SW480 (cell line): Measurements from ENCODE around the gene IREB2.

ENCODE experiments used
- DNase-seq: peaks from one replicate; pipeline ENCODE4 v3.0.0-alpha.2; 2016; ENCODE audit warnings: low spot score

The IREB2 gene

DNA sequence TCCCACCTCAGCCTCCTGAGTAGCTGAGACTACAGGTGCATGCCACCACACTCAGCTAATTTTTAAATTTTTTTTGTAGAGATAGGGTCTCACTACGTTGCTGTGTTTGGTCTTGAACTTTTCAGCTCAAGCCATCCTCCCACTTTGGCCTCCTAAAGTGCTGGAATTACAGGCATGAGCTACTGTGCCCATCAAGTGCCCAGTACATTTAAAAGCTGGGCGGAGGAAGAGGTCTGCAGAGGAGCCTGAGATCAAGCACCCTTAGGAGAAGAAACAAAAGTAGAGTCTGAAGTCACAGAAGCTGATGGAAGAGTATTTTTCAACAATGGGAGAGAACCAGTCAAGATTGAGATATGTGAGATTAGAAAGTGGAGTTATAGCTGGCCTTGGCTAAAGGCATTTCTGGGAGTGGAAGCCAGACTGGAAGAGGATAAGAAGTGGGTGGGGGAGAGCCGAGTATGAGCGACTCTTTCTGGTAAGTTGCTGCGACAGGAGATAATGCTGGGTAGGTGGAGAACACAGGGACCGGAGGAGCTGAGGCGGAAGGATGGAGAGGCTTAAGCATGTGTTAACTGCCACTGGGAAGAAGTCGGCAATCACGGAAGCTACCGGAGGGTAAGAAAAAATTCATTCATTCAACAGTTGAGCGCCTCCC is 782 bp upstream of the IREB2 start:
- peak; percentile 36 for DNase-seq

DNA sequence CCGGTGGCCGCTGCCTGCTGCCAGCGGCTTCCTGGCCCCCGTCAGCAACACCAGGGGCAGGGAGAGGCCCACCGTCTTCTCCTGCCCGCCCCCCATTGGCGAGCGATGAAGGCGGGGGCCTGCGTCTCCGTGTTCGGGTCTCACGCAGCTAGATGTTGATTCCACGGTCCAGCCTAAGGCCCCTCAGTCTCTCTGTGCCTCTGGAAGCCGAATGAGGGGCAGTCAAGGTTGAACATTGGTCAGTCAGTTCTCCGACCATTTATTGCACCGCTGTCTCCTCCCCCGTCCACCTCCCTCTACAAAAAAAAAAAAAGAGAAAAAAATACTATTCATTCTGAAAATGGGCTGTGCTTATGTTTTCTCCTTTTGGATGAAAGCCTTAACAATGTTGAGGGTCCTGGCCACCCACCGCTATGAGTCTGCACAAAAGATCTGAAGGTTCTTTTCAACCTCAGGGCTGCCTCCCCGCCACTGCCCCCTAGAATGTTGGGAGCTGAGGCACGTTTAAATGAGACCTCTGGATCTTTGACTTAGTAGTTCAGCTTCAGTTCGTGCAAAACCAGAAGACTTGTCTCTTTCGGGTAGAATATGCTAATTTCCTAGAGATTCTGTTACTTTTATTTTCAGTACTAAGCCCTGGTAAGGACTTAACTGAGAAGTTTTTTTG is 736 bp downstream of the IREB2 start:
- DNase-seq = peak; percentile 36

DNA sequence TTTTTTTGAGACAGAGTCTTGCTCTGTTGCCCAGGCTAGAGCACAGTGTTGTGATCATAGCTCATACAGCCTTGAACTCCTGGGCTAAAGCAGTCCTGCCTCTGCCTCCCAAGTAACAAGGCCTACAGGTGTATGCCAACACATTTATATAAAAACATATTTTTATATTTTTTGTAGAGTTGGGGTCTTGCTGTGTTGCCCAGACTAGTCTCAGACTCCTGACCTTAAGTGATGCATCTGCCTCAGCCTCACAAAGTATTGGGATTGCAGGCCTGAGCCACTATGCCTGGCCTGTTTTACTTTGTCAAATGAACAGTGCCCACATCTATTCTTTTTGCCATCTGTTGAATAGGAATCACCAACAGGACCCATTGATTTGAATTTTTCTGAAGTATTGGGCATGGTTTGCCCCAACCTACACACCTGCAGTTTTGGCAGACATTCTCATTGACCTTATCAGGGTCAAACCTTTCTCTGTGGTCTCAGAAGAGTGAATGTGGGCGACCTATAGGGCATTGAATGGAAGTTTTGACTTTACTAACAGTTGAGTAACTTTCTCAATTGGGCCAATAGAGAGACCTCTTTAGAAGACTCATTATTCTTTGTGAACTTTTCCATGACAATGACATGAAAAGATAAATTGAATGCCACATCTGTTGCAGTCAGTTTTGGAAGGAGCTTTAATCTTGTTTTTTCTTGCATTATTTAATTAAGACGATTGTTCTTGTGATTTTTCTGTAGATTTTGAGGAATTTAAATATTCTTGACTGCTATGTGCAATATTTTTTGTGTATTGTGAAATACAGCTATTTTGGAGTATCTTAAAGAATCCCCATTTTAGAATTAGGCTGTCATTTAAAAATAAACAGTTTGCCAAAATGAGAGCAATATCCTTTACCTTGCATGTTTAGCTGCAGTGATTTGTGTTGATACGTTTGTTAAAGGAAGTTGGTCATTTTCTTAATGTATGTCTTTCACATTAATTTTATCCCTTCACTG is 2.7 kb downstream of the IREB2 start:
- no peak for DNase-seq

DNA sequence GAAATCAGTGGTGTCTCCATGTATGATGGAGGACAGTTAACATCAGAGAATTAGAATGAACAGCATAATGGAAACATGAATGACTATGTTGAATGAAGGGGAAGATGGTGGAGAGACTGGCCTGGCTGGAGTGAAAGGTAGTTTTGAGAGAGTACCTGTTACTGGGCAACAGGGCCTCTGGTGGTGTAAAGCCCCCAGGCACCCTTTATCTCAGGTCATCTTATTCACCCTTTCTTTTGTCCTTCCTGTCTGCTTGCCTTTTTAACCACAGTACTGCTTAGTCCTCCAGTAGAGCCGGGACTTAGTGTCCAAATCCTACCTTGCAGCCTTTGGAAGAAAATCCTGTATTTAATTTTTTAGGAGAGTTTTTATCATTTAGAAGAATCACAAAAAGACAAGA is 6.2 kb downstream of the IREB2 start:
- no peak for DNase-seq

DNA sequence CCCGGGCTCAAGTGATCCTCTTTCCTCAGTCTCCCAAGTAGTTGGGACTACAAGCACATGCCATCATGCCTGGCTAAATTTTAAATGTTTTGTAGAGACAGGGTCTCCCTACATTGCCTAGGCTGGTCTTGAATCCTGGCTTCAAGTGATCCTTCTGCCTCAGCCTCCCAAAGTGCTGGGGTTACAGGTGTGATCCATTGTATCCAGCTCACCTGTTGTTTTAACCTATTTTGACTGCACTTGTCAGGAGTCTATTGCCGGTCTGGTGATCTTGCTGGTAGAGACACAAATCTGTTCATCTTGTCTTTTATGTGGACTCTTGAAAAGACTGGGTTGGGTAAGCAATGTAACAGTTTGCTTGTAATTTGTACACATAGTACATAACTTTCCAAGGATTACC is 7.9 kb downstream of the IREB2 start:
- no peak for DNase-seq

DNA sequence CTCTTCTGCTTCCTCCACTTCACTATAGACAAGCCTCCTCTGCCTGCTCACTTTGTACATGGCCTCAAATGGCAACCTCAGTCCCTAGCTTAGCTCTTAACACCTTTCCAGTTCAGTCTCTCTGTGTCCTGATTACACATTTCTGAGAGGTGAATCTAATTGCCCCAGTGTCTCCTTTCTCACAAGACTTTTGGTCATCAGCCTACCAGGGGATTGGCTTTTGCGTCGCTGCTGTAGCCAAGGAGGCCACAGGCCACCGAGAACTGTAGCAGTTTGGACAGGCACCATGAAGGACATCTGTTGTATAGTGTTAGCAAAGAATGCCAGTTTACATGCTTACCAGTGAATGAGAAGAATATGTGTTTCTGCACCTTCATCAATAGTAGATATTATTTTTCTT is 8.5 kb downstream of the IREB2 start:
- no peak for DNase-seq

DNA sequence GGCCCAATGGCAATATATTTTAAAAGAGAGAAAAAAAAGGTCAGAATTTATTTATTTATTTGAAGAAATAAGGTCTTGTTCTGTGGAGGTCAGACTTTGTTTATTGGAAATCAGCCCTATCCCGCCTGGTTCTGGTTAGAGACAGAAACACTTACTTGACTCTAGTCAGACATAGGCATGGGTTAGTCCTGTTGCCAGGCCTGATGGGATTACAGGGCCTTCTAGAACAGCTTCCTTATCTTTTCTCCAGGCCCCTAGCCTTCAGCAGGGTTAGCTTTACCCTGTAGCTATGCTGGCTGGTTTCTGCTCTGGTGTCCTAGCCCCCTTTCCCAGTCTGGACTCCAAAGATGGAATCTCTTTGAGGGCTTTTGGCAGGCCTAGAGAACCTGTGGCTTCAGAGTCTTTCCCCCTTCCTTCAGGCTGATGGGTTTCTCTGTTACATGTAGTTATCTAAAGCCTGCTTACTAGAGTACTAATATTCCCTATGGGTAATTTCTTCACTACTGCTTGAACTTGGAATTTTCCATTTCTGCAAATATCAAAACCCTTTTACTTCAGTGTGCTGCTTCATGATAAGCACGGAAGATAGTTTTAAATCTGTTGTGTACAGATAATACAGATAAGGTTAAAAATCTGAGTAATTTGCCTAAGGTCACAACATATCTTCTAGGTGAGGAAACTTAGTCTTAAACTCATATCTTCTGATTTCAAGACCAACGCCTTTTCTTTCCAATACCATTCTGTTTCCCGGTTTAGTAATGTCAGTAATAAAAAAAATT is 10.6 kb downstream of the IREB2 start:
- no peak for DNase-seq

DNA sequence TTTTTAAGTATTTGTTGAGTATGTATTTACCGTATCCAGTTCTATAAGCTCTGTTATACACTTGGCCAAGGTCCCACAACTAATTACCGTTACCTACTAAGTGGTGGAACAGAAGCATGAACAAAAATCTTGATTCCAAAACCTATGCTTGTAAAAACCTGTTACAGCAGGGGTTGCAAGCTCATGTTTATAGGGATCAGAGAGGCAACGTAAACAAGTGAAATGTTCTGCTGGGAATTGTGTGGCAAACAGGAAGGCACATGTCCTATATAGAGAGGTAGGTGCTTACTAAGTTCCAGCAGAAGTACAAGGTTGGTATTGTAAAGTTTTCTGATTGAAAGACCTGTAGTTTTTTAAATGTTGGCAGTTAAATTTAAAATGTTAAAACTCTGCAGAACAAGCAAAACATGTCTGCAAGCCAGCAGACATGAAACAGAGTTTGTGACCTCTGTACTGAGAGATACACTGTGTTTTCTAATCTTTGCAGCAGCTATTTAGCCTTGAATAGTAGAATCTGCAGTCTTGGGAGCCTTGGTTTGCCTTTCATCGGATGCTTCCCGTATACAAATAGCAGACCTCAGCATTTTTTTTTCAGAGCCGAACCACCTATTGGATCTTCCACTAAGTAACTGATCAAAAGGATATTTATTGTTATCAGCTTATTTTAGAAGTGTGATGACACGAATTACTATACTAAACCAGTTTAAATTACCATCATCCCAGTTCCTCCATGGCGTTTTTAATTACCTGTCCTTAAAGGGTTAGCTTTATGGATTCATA is 11.4 kb downstream of the IREB2 start:
- no peak for DNase-seq

DNA sequence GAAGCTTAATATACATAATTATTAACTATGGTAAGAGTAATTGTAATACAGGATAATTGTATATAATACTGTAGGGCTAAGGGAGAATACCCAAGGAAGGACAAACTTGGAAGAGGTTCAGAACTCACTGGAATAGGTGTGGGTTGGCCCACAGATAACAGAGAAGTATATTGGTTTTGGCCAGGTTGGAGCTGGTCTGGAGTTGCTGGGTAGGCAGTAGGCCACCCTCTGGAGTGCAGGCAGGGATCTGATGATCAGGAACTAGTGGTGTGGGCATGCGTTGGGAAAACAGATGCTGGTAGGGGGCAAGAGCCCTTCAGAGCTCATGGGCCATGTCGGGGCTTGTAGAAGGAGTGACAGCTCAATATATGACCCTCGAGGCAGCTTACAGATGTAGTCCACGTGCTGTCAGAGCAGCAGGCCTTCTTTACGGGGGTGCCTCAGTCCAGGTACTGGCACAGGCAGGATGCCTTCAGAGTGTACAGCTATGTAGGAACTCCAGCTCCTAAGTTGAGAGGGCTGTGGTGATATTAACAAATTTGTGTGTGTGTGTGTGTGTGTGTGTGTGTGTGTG is 12.4 kb downstream of the IREB2 start:
- DNase-seq = no peak

DNA sequence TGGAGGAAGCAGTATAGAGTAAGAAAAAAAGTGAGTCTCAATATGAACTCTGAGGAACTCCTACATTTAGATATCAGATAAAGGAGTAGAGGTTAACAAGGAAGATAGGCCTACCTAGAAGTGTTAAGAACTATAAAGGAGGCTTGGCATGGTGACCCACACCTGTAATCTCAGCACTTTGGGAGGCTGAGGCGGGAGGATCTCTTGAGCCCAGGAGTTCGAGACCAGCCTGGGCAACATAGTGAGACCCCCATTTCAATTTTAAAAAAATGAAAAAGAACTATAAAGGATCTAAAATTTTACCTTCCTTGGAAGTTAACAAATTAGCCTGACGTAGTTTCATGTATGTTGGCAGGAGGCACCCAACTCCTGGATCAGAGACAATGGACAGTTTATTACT is 14.5 kb downstream of the IREB2 start:
- DNase-seq = no peak

DNA sequence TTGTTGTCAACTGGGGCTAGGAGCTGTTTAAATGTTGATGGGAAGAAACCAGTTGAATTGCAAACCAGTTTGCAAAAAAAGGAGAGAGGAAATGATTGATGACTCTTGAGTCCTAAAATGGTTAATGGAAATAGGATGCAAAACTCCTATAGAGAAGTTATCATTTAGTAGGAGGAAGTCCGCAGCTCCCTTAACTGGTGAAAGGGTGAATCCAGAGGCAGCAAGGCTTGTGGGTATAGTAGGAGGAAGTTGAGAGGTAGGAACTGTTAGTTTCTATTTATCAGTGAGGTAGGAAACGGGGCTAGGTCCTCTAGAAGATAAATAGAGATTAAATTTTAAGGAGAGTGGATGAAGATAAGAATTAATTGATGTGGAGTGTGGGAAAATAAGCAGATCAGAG is 15.4 kb downstream of the IREB2 start:
- no peak for DNase-seq

DNA sequence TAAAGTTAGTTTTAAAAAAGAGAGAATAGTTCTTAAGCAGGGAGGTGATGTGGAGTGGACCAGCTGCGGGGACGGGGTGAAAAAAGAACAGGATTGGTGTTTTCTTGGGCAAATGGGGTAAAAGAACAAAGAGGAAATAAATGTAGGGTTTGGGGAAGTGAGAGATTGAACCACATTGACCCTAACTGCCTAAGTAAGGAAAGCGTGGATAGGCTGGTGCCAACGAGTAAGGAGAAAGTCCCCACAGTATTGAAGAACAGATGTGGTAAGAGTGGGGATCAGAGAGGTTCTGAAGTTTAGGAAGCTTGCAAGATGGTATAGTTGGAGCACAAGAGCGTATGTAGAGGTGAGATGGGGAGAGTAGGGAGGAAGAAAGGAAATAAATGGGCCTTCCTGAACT is 17.0 kb downstream of the IREB2 start:
- DNase-seq = no peak

DNA sequence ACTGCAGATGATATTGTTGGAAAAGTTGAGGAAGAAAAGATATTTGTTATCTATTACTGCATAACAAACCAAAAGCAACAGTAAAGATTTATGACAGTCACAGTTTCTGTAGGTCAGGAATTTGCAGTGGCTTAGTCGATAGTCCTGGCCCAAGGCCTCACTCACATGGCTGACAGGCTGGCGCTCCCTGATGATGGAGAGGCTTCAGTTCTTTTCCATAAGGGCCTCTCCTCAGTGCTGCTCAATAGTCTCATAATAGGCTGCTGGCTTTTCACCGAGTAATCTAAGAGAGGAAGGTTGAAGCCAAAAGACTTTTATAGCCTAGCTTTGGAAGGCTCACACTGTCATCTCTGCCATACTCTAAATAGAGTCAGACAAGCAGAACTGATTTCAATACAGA is 17.7 kb downstream of the IREB2 start:
- no peak for DNase-seq

DNA sequence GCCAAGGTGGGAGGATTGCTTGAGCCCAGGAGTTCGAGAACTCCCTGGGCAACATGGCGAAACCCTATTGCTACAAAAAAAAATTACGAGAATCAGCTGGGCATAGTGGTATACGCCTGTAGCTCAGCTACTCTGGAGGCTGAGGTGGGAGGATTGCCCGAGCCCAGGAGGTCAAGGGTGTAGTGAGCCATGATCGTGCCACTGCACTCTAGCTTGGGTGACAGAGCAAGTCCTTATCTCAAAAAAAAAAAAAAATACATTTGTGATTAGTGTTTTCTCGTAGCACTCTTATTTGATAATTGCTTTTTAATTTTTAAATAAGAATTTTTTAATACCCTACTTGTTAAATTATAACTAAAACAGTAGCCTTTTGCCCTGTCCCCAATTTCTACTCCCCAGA is 18.4 kb downstream of the IREB2 start:
- no peak for DNase-seq

DNA sequence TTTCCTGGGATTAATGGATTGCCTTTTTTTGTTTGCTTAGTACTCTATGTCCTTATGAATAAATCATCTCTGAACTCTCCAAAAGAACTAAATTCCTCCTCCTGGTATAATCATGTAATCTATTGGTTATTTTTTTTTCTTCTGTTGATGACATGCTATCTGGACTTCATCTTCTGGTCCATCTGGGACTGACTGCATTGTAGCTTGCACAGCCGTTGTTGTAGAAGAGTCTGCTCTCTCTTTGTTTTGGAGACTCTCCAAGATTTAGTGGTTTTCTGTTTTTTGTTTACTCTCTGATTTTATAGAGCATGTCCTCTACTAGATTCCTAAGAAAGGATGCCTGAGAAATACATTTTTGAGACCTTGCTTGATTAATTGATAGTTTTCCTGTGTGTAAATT is 19.1 kb downstream of the IREB2 start:
- no peak for DNase-seq

DNA sequence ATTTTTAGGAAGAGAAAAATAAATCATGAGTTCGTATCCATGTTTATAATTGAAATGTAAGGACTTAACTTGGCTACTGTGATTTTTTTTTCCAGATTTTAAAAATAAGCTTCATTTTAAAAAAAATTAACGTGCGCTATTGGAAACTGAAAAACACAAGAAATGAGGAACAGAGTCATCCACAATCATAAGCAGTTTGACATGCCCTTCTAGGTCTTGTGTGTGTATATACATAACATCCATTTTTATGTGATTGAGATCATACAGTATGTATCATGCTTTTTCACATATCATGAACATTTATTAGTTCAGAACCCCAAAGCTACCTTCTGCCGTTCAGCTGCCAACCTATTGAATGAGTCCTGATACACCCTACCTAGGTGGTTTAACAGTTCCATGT is 22.7 kb downstream of the IREB2 start:
- no peak for DNase-seq

DNA sequence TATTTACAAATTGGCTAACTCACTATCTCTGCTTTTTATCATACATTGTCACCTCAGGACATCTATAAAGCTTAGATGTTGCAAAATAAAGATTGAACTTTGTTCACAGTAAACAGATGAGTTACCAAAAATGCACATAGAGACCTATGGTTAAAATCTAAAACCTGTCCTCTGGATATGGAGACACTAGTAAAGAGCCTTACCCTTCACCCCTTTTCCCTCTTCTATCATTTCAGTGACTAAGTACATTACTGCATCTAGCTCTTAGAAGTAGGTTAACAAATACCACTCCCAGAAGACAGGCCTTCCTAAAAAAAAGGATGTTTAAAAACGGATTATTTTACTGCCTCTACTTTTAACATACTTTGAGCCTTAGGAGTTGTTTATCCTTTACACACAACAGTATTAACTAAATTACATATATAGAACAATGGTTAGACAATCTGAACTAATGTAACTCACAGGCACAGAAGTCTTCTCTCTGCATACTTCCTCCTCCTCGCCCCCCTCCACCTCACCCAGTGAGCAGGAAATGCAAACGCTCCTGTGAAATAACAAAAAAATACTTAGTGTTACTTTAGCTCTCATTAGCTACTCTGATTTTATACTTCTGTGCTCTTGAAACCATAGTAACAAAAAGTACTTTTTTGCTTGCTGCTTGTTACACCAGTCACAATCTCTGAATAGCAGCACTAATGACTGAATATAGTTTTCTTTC is 23.3 kb downstream of the IREB2 start:
- DNase-seq = no peak

DNA sequence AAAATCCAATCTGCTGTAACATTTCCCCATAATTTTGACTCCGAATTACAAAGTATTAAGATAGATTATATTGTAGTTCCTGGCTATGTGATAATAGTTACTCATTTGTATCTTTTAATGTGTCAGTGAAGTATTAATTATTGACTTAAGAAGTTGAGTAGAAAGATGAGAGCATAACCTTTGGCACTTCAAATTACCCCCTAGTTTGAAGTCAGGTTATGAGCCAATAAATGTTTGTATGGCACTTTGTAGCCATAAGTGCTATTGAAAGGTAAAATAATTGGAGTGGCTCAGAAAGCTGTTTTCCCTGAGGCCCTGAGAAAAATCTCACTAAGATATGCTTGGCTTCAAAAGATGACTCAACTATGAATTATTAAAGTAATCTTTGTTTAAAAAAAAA is 31.0 kb downstream of the IREB2 start:
- no peak for DNase-seq

DNA sequence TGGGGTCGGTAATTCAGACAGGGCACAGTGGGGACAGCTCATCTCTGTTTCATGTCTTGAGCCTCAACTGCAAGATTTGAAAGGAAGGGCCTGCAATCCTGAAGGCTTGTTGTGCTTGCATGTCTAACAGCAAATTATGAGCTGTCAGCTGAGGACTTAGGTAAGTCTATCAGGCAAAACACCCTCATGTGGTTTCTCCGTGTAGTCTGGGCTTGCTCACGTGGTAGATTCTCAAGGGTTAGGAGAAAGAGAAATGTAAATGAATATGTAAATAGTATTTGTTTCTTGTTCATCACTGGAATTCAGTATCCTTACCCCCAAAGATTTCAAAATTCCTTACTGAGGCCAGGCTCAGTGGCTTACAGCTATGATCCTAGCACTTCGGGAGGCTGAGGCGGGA is 39.3 kb downstream of the IREB2 start:
- DNase-seq = no peak

DNA sequence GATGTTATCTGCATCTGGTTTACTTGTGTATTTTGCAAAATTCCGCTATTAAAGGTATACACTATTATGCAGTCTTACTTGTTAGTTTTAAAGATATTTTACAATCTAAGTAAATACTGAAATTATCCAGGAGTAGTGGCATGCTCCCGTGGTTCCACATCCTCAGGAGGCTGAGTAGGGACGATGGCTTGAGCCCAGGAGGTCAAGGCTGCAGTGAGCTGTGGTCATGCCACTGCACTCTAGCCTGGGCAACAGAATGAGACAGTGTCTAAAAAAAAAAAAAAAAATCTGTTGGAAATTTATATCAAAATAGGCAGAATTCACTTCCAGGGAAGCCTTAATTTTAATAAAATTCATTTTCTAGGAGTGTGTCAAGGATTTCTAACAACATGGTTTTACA is 41.6 kb downstream of the IREB2 start:
- no peak for DNase-seq
